Measurements from ENCODE around the gene APOBEC3B. TPM values are rescaled to one million over a fixed set of nuclear protein-coding genes. Genes with fewer than 3 reads are reported as not detected.

The APOBEC3B gene
- total and polyA plus RNA-seq, 2 donors (not counting 3 experiments of a cell fraction or from before 2014, with no cell fraction given), result 10.3 to 19.9 TPM

DNA sequence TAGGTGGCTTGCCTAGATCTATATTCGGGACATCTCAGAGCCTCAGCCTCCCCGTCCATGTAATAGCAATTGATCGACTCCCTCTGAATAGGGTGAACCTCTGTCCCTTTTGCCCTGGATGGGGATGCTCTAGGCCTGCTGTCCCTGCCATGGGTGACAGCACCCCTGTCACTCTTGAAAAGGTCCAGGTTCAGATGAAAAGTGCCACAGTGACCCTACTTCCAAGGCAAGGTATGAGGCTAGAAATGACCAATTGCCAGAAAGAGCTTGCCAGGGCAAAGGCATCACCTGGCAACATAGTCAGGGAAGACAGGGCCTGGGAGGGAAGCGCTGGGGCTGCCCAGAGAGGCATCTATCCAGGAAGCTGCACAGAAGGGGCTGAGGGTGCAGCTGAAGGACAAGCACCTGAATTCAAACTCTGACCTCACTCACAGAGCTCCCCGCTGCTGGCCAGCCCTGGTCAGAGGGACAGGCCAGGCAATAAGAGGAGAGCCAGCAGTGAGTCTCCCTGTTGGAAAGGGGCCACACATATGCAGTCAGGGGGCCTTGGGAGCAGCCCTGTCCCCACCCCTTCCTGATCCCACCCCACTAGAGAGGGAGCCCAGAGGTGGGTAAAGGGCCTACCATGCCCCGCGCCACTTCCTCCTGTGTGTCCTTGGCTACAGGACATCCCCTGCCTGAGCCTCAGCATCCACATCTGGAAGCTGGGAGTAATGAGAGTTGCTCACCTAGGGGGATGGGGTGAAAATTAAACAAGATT, 33.8 kb upstream of the APOBEC3B start:
- Histone ChIP-seq H2AFZ (ENCODE audit: low read depth, low read length) (no peak overlapping the region), H3K4me2 (ENCODE audit: insufficient read depth, low read length) (no peak overlapping the region), H3K79me2 (ENCODE audit: control insufficient read depth, insufficient read depth, low read length) (no peaks in the 10 kb centered on the region), H3K27ac (ENCODE audit: insufficient read depth, low read depth, low read length) (no peak overlapping the region), H3K36me3 (ENCODE audit: control insufficient read depth in 2 of 2, extremely low read depth in 1 of 2, insufficient read depth in 2 of 2, low read length in 2 of 2) (no peaks in the 10 kb centered on the region), H3K9me3 (replicated peaks; ENCODE audit: control insufficient read depth, insufficient read depth, low read length) (no peaks in the 10 kb centered on the region), H3K4me3 (replicated peaks in 1 of 3; ENCODE audit: insufficient read depth in 1 of 3, low read depth in 1 of 3, low read length in 3 of 3) (no peak overlapping the region), H3K9me1 (replicated peaks; ENCODE audit: control insufficient read depth, extremely low read depth, insufficient read depth, low read length) (no peaks in the 10 kb centered on the region), H4K20me1 (replicated peaks; ENCODE audit: control insufficient read depth, extremely low read depth, insufficient read depth, low read length) (no peaks in the 10 kb centered on the region), H3K27me3 (ENCODE audit: control insufficient read depth in 2 of 2, insufficient read depth in 2 of 2, low read length in 2 of 2) (peaks cover 0 to 6% of the 10 kb centered on the region in 2 experiments), H3K9ac (replicated peaks; ENCODE audit: extremely low read depth, insufficient read depth, low read length) (no peak overlapping the region), H3K4me1 (ENCODE audit: control insufficient read depth, extremely low read depth, insufficient read depth, low read length) (no peaks in the 10 kb centered on the region)
- POLR2A ChIA-PET, result no interaction called here
- FAIRE-seq (no peak), DNase-seq (ENCODE audit: low read depth, low spot score) (no peak)
- CTCF ChIA-PET, result no interaction called here
- dilution Hi-C loops (cut with MboI; ENCODE audit: extremely low pct_ligation_motif_present, low sequenced_read_pairs) (no loop called here), intact Hi-C loops (cut with micrococcal nuclease) (no loop called here)
- no peak for TF ChIP-seq POLR2AphosphoS5 (IDR thresholded peaks at IDR 0.05; ENCODE audit: insufficient read depth, low read depth, low read length)
- TF ChIP-seq MYC (IDR thresholded peaks at IDR 0.05; ENCODE audit: low read depth, low read length), result no peak
- TF ChIP-seq, protein P1, sequence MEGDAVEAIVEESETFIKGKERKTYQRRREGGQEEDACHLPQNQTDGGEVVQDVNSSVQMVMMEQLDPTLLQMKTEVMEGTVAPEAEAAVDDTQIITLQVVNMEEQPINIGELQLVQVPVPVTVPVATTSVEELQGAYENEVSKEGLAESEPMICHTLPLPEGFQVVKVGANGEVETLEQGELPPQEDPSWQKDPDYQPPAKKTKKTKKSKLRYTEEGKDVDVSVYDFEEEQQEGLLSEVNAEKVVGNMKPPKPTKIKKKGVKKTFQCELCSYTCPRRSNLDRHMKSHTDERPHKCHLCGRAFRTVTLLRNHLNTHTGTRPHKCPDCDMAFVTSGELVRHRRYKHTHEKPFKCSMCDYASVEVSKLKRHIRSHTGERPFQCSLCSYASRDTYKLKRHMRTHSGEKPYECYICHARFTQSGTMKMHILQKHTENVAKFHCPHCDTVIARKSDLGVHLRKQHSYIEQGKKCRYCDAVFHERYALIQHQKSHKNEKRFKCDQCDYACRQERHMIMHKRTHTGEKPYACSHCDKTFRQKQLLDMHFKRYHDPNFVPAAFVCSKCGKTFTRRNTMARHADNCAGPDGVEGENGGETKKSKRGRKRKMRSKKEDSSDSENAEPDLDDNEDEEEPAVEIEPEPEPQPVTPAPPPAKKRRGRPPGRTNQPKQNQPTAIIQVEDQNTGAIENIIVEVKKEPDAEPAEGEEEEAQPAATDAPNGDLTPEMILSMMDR (IDR thresholded peaks at IDR 0.05; ENCODE audit: extremely low read depth in 1 of 2, insufficient read depth in 1 of 2, low read depth in 1 of 2, low read length in 2 of 2), result no peak
- no peak for TF ChIP-seq POLR2A (IDR thresholded peaks at IDR 0.05; ENCODE audit: low read depth, low read length)
- no peak for TF ChIP-seq JUN (IDR thresholded peaks at IDR 0.05; ENCODE audit: borderline replicate concordance, insufficient read depth, insufficient read length, low read depth)
- TF ChIP-seq, protein P2, sequence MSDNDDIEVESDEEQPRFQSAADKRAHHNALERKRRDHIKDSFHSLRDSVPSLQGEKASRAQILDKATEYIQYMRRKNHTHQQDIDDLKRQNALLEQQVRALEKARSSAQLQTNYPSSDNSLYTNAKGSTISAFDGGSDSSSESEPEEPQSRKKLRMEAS (IDR thresholded peaks at IDR 0.05; ENCODE audit: insufficient read depth, insufficient read length), result no peak
- TF ChIP-seq EZH2 (IDR thresholded peaks at IDR 0.05; ENCODE audit: borderline replicate concordance, low read depth, low read length, severe bottlenecking), result no peak
- TF ChIP-seq FOS (IDR thresholded peaks at IDR 0.05; ENCODE audit: borderline replicate concordance, insufficient read depth, low read length), result no peak
- no peak for TF ChIP-seq GATA2 (IDR thresholded peaks at IDR 0.05; ENCODE audit: insufficient read depth, insufficient read length, low read depth, low read length)
- no TSS peak for BruUV-seq (replicated peaks)
